Sciatic nerve (tissue), 2 donors: Measurements from ENCODE around the gene HIP1R. TPM values are rescaled to one million over a fixed set of nuclear protein-coding genes. Genes with fewer than 3 reads are reported as not detected.
A peak's percentile ranks its signal among the peaks of the same experiment; 100 is the strongest.

Experiments
- ATAC-seq: fragments of 200-7000 bp; cut with Tn5 transposase; one replicate; pipeline ENCODE4 v1.9.1; 2020; ENCODE audit warnings: mild to moderate bottlenecking, moderate library complexity
- DNase-seq: peaks from one replicate; pipeline ENCODE4 v3.0.0-alpha.2; 2020; ENCODE audit warnings: low spot score
- intact Hi-C: fragments of 100-400 bp; cut with DNase I; formaldehyde crosslinking; loops from one replicate; pipeline ENCODE4 v1.14.2; 2022
- total RNA-seq: library from RNA; stranded (reverse); fragmentation: NEBNext Ultra II Directional; extraction: Animal tissue kit (Norgen Biotek cat#: 25700); gene quantifications from one replicate; pipeline ENCODE4 v1.2.1, GENCODE V29; 2021
- donor health status: DM: no; HTN: no; CAD: no.
- donor health status: DM: no; HTN: no; CAD: no.

The HIP1R gene
- total RNA-seq, 1 donor from 2014 or later, result 14.3 TPM

- intact Hi-C loops, result loop anchor here (5.0 kb wide), 1 partner anchor 95 kb away; no protein-coding TSS in a partner anchor
- no peak for ATAC-seq
- DNase-seq, result no peak
These were observed 21.9 kb downstream of the HIP1R start for GRCh38 chr12:122856999-122857671.

- DNase-seq (no peak), ATAC-seq (no peak)
- intact Hi-C loops, result loop anchor here (5.0 kb wide), 1 partner anchor 94 kb away; no protein-coding TSS in a partner anchor
These were observed 22.9 kb downstream of the HIP1R start for GRCh38 chr12:122858171-122858570.

GRCh38 chr12:122858591-122859302, 23.5 kb downstream of the HIP1R start:
- no peak for ATAC-seq
- intact Hi-C loops, result loop anchor here (5.0 kb wide), 1 partner anchor 94 kb away; no protein-coding TSS in a partner anchor

GRCh38 chr12:122859303-122860039, 24.2 kb downstream of the HIP1R start:
- DNase-seq (no peak), ATAC-seq (no peak)
- intact Hi-C loops, result loop anchor here (5.0 kb wide), 1 partner anchor 93 kb away; no protein-coding TSS in a partner anchor

More at GRCh38 chr12:122858591-122859302, 23.5 kb downstream of the HIP1R start:
- no peak for DNase-seq

GRCh38 chr12:122860040-122860853, 25.0 kb downstream of the HIP1R start:
- peak; percentile 85 for ATAC-seq
- DNase-seq, result peak; percentile 94

GRCh38 chr12:122860854-122861586, 25.8 kb downstream of the HIP1R start:
- intact Hi-C loops, result no loop called here
- DNase-seq, result no peak

More at GRCh38 chr12:122860040-122860853, 25.0 kb downstream of the HIP1R start:
- intact Hi-C loops, result no loop called here

GRCh38 chr12:122861587-122861970, 26.3 kb downstream of the HIP1R start:
- intact Hi-C loops, result no loop called here
- ATAC-seq (no peak), DNase-seq (no peak)

More at GRCh38 chr12:122860854-122861586, 25.8 kb downstream of the HIP1R start:
- peak; percentile 3 for ATAC-seq

- DNase-seq, result peak; percentile 57
- peak; percentile 7 for ATAC-seq
- intact Hi-C loops, result no loop called here
These were observed 26.9 kb downstream of the HIP1R start for GRCh38 chr12:122862110-122862634.

- DNase-seq, result peak; percentile 61
- intact Hi-C loops, result no loop called here
These were observed 27.8 kb downstream of the HIP1R start for GRCh38 chr12:122862872-122863701.

GRCh38 chr12:122864894-122865253, 29.6 kb downstream of the HIP1R start:
- DNase-seq (no peak), ATAC-seq (no peak)
- intact Hi-C loops, result no loop called here

More at GRCh38 chr12:122862872-122863701, 27.8 kb downstream of the HIP1R start:
- no peak for ATAC-seq

- intact Hi-C loops, result no loop called here
- DNase-seq (peak; percentile 60), ATAC-seq (no peak)
These were observed 30.3 kb downstream of the HIP1R start for GRCh38 chr12:122865268-122866231.

- ATAC-seq (no peak), DNase-seq (peak; percentile 53)
- intact Hi-C loops, result no loop called here
These were observed 31.1 kb downstream of the HIP1R start for GRCh38 chr12:122866379-122866778.

GRCh38 chr12:122866950-122867607, 31.8 kb downstream of the HIP1R start:
- no peak for ATAC-seq
- DNase-seq, result peak; percentile 59
- intact Hi-C loops, result no loop called here

GRCh38 chr12:122867691-122868461, 32.6 kb downstream of the HIP1R start:
- intact Hi-C loops, result no loop called here
- no peak for ATAC-seq
- peak; percentile 62 for DNase-seq
